ENCODE results near the gene WDR7. TPM values are rescaled to one million over a fixed set of nuclear protein-coding genes. Genes with fewer than 3 reads are reported as not detected.

Gene WDR7
- total and polyA plus RNA-seq, 4 donors, result 3.7 to 42.7 (median 19.0) TPM

- Histone ChIP-seq H3K27ac (ENCODE audit: low read depth in 1 of 2, low read length in 1 of 2) (no peak overlapping the region), H3K4me3 (no peak overlapping the region), H3K36me3 (ENCODE audit: control insufficient read depth in 4 of 4, insufficient read depth in 4 of 4, low read length in 4 of 4) (no peaks in the 10 kb centered on the region), H3K9me3 (ENCODE audit: control insufficient read depth in 4 of 4, insufficient read depth in 3 of 4, low read length in 3 of 4) (no peaks in the 10 kb centered on the region), H3K9ac (ENCODE audit: insufficient read depth in 1 of 2, low read length in 2 of 2) (no peak overlapping the region), H3K27me3 (ENCODE audit: control insufficient read depth in 3 of 3, insufficient read depth in 3 of 3, low read length in 2 of 3) (no peaks in the 10 kb centered on the region), H3K4me1 (ENCODE audit: control insufficient read depth in 5 of 5, insufficient read depth in 5 of 5, low read length in 5 of 5) (peaks cover 0 to 16% (median 0%) of the 10 kb centered on the region in 5 donors)
- ATAC-seq (ENCODE audit: insufficient read depth, low FRiP score), result no peak
- no peak for TF ChIP-seq CTCF (IDR thresholded peaks at IDR 0.05; ENCODE audit: control extremely low read depth, extremely low read depth)
- DNase-seq, result peak; percentile 13 to 74 (median 43)
- 78 to 82% methylated on average over 6 of the region's 6 CpGs for WGBS, 2 donors
Observed at GRCh38 chr18:56873441-56874140, 222.4 kb downstream of the WDR7 start.

GRCh38 chr18:56878711-56879110 lies 227.6 kb downstream of the WDR7 start:
- ATAC-seq (ENCODE audit: insufficient read depth, low FRiP score) (no peak), DNase-seq (no peak)
- Histone ChIP-seq H3K9me3 (ENCODE audit: control insufficient read depth in 4 of 4, insufficient read depth in 3 of 4, low read length in 3 of 4) (no peaks in the 10 kb centered on the region), H3K36me3 (ENCODE audit: control insufficient read depth in 4 of 4, insufficient read depth in 4 of 4, low read length in 4 of 4) (peaks cover 0 to 3% (median under 1%) of the 10 kb centered on the region in 4 donors), H3K4me1 (ENCODE audit: control insufficient read depth in 5 of 5, insufficient read depth in 5 of 5, low read length in 5 of 5) (peaks cover 0 to 9% (median 0%) of the 10 kb centered on the region in 5 donors), H3K9ac (ENCODE audit: insufficient read depth in 1 of 2, low read length in 2 of 2) (no peak overlapping the region), H3K4me3 (no peak overlapping the region), H3K27me3 (ENCODE audit: control insufficient read depth in 3 of 3, insufficient read depth in 3 of 3, low read length in 2 of 3) (no peaks in the 10 kb centered on the region), H3K27ac (ENCODE audit: low read depth in 1 of 2, low read length in 1 of 2) (no peak overlapping the region)
- WGBS, 2 donors, result 99% methylated on average over 4 of the region's 4 CpGs
- no peak for TF ChIP-seq CTCF (IDR thresholded peaks at IDR 0.05; ENCODE audit: control extremely low read depth, extremely low read depth)

- 83 to 89% methylated on average over 1 of the region's 1 CpG for WGBS, 2 donors
- no peak for TF ChIP-seq CTCF (IDR thresholded peaks at IDR 0.05; ENCODE audit: control extremely low read depth, extremely low read depth)
Observed at GRCh38 chr18:56884511-56884910, 233.4 kb downstream of the WDR7 start.

More at GRCh38 chr18:56884511-56884910, 233.4 kb downstream of the WDR7 start:
- no peak overlapping the region for H3K9ac ChIP-seq (ENCODE audit: insufficient read depth in 1 of 2, low read length in 2 of 2)
- H3K4me1 ChIP-seq (ENCODE audit: control insufficient read depth in 5 of 5, insufficient read depth in 5 of 5, low read length in 5 of 5), result peaks cover 0 to 7% (median 0%) of the 10 kb centered on the region in 5 donors
- no peak overlapping the region for H3K4me3 ChIP-seq
- DNase-seq (no peak), ATAC-seq (ENCODE audit: insufficient read depth, low FRiP score) (no peak)
- H3K36me3 ChIP-seq (ENCODE audit: control insufficient read depth in 4 of 4, insufficient read depth in 4 of 4, low read length in 4 of 4), result peaks cover 0 to 3% (median under 1%) of the 10 kb centered on the region in 4 donors
- H3K27me3 ChIP-seq (ENCODE audit: control insufficient read depth in 3 of 3, insufficient read depth in 3 of 3, low read length in 2 of 3), result no peaks in the 10 kb centered on the region
- no peak overlapping the region for H3K27ac ChIP-seq (ENCODE audit: low read depth in 1 of 2, low read length in 1 of 2)
- H3K9me3 ChIP-seq (ENCODE audit: control insufficient read depth in 4 of 4, insufficient read depth in 3 of 4, low read length in 3 of 4), result peaks cover 0 to 3% (median 0%) of the 10 kb centered on the region in 4 donors

Measured in lung (tissue), 12 donors.